Astrocyte (in vitro differentiated cells and primary cell): Measurements from ENCODE around the gene B4GALNT3. TPM values are rescaled to one million over a fixed set of nuclear protein-coding genes. Genes with fewer than 3 reads are reported as not detected.

Experiments used
- DNase-seq: peaks from one replicate; pipeline ENCODE4 v3.0.0-alpha.2; 2010; ENCODE audit warnings: low read depth
- FAIRE-seq: peaks from 2 replicates; lab custom pipeline; 2011; peaks lifted over from hg19 to GRCh38; lab: Jason Lieb, UNC
- H2AFZ ChIP-seq: 2 replicates; pipeline ENCODE4 v1.6.0; 2012; ENCODE audit warnings: low read depth, low read length, inconsistent platforms
- H3K27ac ChIP-seq: 2 replicates; pipeline ENCODE4 v1.5.1; 2011; ENCODE audit warnings: low read depth, low read length, inconsistent platforms
- H3K27me3 ChIP-seq: 2 replicates; pipeline ENCODE4 v1.6.0; 2011; ENCODE audit warnings: low read length, inconsistent platforms; ENCODE audit not compliant: insufficient read depth
- H3K36me3 ChIP-seq: 2 replicates; pipeline ENCODE4 v1.5.1; 2011; ENCODE audit warnings: low read length, inconsistent platforms; ENCODE audit not compliant: insufficient read depth
- H3K4me1 ChIP-seq: 2 replicates; pipeline ENCODE4 v1.5.1; 2011; ENCODE audit warnings: low read length, inconsistent platforms; ENCODE audit not compliant: insufficient read depth
- H3K4me2 ChIP-seq: 2 replicates; pipeline ENCODE4 v1.6.0; 2012; ENCODE audit warnings: low read length, inconsistent platforms
- H3K4me3 ChIP-seq: 2 replicates; pipeline ENCODE4 v1.5.1; 2011; ENCODE audit warnings: low read depth, mild to moderate bottlenecking, low read length, inconsistent platforms; ENCODE audit not compliant: insufficient read depth
- H3K79me2 ChIP-seq: 2 replicates; pipeline ENCODE4 v1.6.0; 2012; ENCODE audit warnings: mild to moderate bottlenecking, low read length, inconsistent platforms; ENCODE audit not compliant: insufficient read depth
- H3K9ac ChIP-seq: 2 replicates; pipeline ENCODE4 v1.6.0; 2012; ENCODE audit warnings: mild to moderate bottlenecking, low read length, inconsistent platforms
- H3K9me3 ChIP-seq: 2 replicates; pipeline ENCODE4 v1.5.1; 2012; ENCODE audit warnings: low read depth, mild to moderate bottlenecking, low read length, inconsistent platforms; ENCODE audit not compliant: insufficient read depth
- H4K20me1 ChIP-seq: 2 replicates; pipeline ENCODE4 v1.6.0; 2012; ENCODE audit warnings: low read length, inconsistent platforms; ENCODE audit not compliant: insufficient read depth
- H3K27ac Mint-ChIP-seq: one replicate; pipeline ENCODE4 v1.8.0; 2021; ENCODE audit warnings: mild to moderate bottlenecking, mixed read lengths; ENCODE audit not compliant: unreplicated experiment
- H3K27me3 Mint-ChIP-seq: one replicate; pipeline ENCODE4 v1.8.0; 2021; ENCODE audit warnings: low read depth, mixed read lengths; ENCODE audit not compliant: unreplicated experiment
- H3K36me3 Mint-ChIP-seq: one replicate; pipeline ENCODE4 v1.8.0; 2021; ENCODE audit warnings: low read depth, mixed read lengths; ENCODE audit not compliant: unreplicated experiment
- H3K4me1 Mint-ChIP-seq: one replicate; pipeline ENCODE4 v1.8.0; 2021; ENCODE audit warnings: low read depth, mixed read lengths; ENCODE audit not compliant: unreplicated experiment
- H3K4me3 Mint-ChIP-seq: one replicate; pipeline ENCODE4 v1.8.0; 2021; ENCODE audit warnings: mild to moderate bottlenecking, moderate library complexity, mixed read lengths; ENCODE audit not compliant: unreplicated experiment
- H3K9me3 Mint-ChIP-seq: one replicate; pipeline ENCODE4 v1.8.0; 2021; ENCODE audit warnings: mild to moderate bottlenecking, mixed read lengths; ENCODE audit not compliant: unreplicated experiment
- CTCF ChIP-seq: IDR thresholded peaks from 2 replicates; pipeline ENCODE4 v1.5.1; 2011; ENCODE audit warnings: low read depth, mild to moderate bottlenecking, inconsistent platforms, low read length, moderate library complexity; ENCODE audit not compliant: insufficient read depth
- EZH2 ChIP-seq: IDR thresholded peaks from 2 replicates; pipeline ENCODE4 v1.6.1; 2012; ENCODE audit warnings: mild to moderate bottlenecking, low read length, inconsistent platforms; ENCODE audit not compliant: insufficient read depth
- total RNA-seq: library from RNA; stranded (reverse); gene quantifications from 2 replicates; pipeline ENCODE4 v1.2.1, GENCODE V29; 2021

The B4GALNT3 gene
- total RNA-seq, 1 donor from 2014 or later, result 3.6 TPM

GRCh38 chr12:612886-613285, 153.1 kb downstream of the B4GALNT3 start:
- Mint-ChIP-seq H3K27ac (no peak overlapping the region), H3K4me3 (no peak overlapping the region), H3K36me3 (no peaks in the 10 kb centered on the region), H3K27me3 (peaks cover 22% of the 10 kb centered on the region), H3K4me1 (peaks cover 10% of the 10 kb centered on the region), H3K9me3 (peaks cover 3% of the 10 kb centered on the region)
- H2AFZ ChIP-seq, result no peak overlapping the region
- DNase-seq, result no peak
- H3K9ac ChIP-seq, result no peak overlapping the region
- no peak for FAIRE-seq
- H3K27ac ChIP-seq, result no peak overlapping the region
- no peak overlapping the region for H3K4me2 ChIP-seq
- H3K4me3 ChIP-seq, result no peak overlapping the region
- no peaks in the 10 kb centered on the region for H3K9me3 ChIP-seq
- no peaks in the 10 kb centered on the region for H4K20me1 ChIP-seq
- no peaks in the 10 kb centered on the region for H3K27me3 ChIP-seq
- no peaks in the 10 kb centered on the region for H3K79me2 ChIP-seq
- no peak for TF ChIP-seq EZH2
- TF ChIP-seq CTCF, result no peak
- no peaks in the 10 kb centered on the region for H3K36me3 ChIP-seq
- H3K4me1 ChIP-seq, result peaks cover 7% of the 10 kb centered on the region

Other genes with a start within 250 kb of the B4GALNT3 start
- gene SLC6A12, start 245.8 kb upstream of the B4GALNT3 start, total RNA-seq, result 2.6 and 3.0 TPM in 2 replicates
- 2.4 and 2.6 TPM in 2 replicates for gene SLC6A13, start 197.1 kb upstream of the B4GALNT3 start, total RNA-seq
- gene KDM5A, start 70.6 kb upstream of the B4GALNT3 start, total RNA-seq, result 79.8 and 80.8 TPM in 2 replicates
- gene CCDC77, start 58.3 kb upstream of the B4GALNT3 start, total RNA-seq, result 5.2 and 9.3 TPM in 2 replicates
- gene NINJ2, start 203.5 kb downstream of the B4GALNT3 start, total RNA-seq, result not detected in 2 replicates